ENCODE data around the gene MT1HL1.

GRCh38 chr1:237005674-237006073 is 1.4 kb upstream of the MT1HL1 start:
- no peak for TF ChIP-seq ZNF274 (IDR thresholded peaks at IDR 0.05; ENCODE audit: borderline replicate concordance, extremely low read depth, low read length)
- TF ChIP-seq E2F6 (IDR thresholded peaks at IDR 0.05), result no peak
- TF ChIP-seq TCF12 (IDR thresholded peaks at IDR 0.05; ENCODE audit: low read depth, low read length), result no peak
- no peak for TF ChIP-seq TAF1 (IDR thresholded peaks at IDR 0.05; ENCODE audit: low read depth, low read length)
